Mucosa of rectum (tissue), 2 donors: ENCODE measurements around the gene ITPKB.

ENCODE experiments used
- H3K27ac ChIP-seq, 2 donors: one replicate each; pipeline ENCODE4 v1.7.0; 2013; ENCODE audit warnings: inconsistent platforms in 2 of 2, low read depth in 2 of 2, low read length in 2 of 2
- H3K27me3 ChIP-seq, 2 donors: one replicate each; pipeline ENCODE4 v1.7.0; 2013; ENCODE audit warnings: low read length in 2 of 2; ENCODE audit not compliant: control insufficient read depth in 2 of 2, insufficient read depth in 2 of 2
- H3K36me3 ChIP-seq, 2 donors: one replicate each; pipeline ENCODE4 v1.7.0; 2013; ENCODE audit warnings: low read length in 2 of 2; ENCODE audit not compliant: control insufficient read depth in 2 of 2, insufficient read depth in 2 of 2
- H3K4me1 ChIP-seq, 2 donors: one replicate each; pipeline ENCODE4 v1.7.0; 2013; ENCODE audit warnings: low read length in 2 of 2, mild to moderate bottlenecking in 1 of 2; ENCODE audit not compliant: control insufficient read depth in 2 of 2, insufficient read depth in 2 of 2
- H3K4me3 ChIP-seq, 2 donors: one replicate each; pipeline ENCODE4 v1.7.0; 2013; ENCODE audit warnings: low read length in 2 of 2
- H3K9ac ChIP-seq, 2 donors: one replicate each; pipeline ENCODE4 v1.7.0; 2013; ENCODE audit warnings: low read length in 2 of 2, low read depth in 1 of 2, mild to moderate bottlenecking in 1 of 2
- H3K9me3 ChIP-seq, 2 donors: one replicate each; pipeline ENCODE4 v1.7.0; 2013; ENCODE audit warnings: low read length in 2 of 2; ENCODE audit not compliant: control insufficient read depth in 2 of 2
- donor health status: healthy.
- donor health status: Normal muscosa, but diverticular disease.

The ITPKB gene

GRCh38 chr1:226739696-226740065 is 599 bp upstream of the ITPKB start:
- Histone ChIP-seq H3K4me1 (peaks cover 6 to 8% of the 10 kb centered on the region in 2 donors), H3K27ac (peak overlapping the region in 1 of 2 donors; percentile 81), H3K9me3 (no peaks in the 10 kb centered on the region), H3K9ac (peak overlapping the region; percentile 29 to 49), H3K27me3 (no peaks in the 10 kb centered on the region), H3K4me3 (peak overlapping the region; percentile 72 to 92), H3K36me3 (peaks cover 0 to 3% of the 10 kb centered on the region in 2 donors)

GRCh38 chr1:226738421-226738994 is 574 bp downstream of the ITPKB start:
- peaks cover 6 to 8% of the 10 kb centered on the region in 2 donors for H3K4me1 ChIP-seq
- H3K36me3 ChIP-seq, result peaks cover 2 to 3% of the 10 kb centered on the region in 2 donors
- H3K4me3 ChIP-seq, result peak overlapping the region; percentile 72 to 92
- H3K9me3 ChIP-seq, result no peaks in the 10 kb centered on the region
- H3K9ac ChIP-seq, result peak overlapping the region; percentile 77 to 86
- H3K27me3 ChIP-seq, result no peaks in the 10 kb centered on the region
- H3K27ac ChIP-seq, result peak overlapping the region; percentile 78 to 81

- no peaks in the 10 kb centered on the region for H3K27me3 ChIP-seq
- peaks cover 4 to 8% of the 10 kb centered on the region in 2 donors for H3K36me3 ChIP-seq
- H3K9ac ChIP-seq, result peak overlapping the region; percentile 77 to 86
- H3K4me3 ChIP-seq, result peak overlapping the region; percentile 72 to 92
- peaks cover 6 to 8% of the 10 kb centered on the region in 2 donors for H3K4me1 ChIP-seq
- H3K9me3 ChIP-seq, result no peaks in the 10 kb centered on the region
- peak overlapping the region; percentile 78 to 81 for H3K27ac ChIP-seq
Observed at GRCh38 chr1:226737819-226738420, 1.2 kb downstream of the ITPKB start.

GRCh38 chr1:226736908-226737818 is 1.9 kb downstream of the ITPKB start:
- Histone ChIP-seq H3K4me1 (peaks cover 6 to 8% of the 10 kb centered on the region in 2 donors), H3K4me3 (peak overlapping the region; percentile 72 to 92), H3K36me3 (peaks cover 5 to 10% of the 10 kb centered on the region in 2 donors), H3K9ac (peak overlapping the region; percentile 77 to 86), H3K9me3 (no peaks in the 10 kb centered on the region), H3K27me3 (no peaks in the 10 kb centered on the region), H3K27ac (peak overlapping the region; percentile 78 to 81)

GRCh38 chr1:226736001-226736907 is 2.8 kb downstream of the ITPKB start:
- Histone ChIP-seq H3K9ac (peak overlapping the region in 1 of 2 donors; percentile 26), H3K9me3 (no peaks in the 10 kb centered on the region), H3K36me3 (peaks cover 5 to 10% of the 10 kb centered on the region in 2 donors), H3K4me3 (peak overlapping the region; percentile 72 to 92), H3K27ac (peak overlapping the region in 1 of 2 donors; percentile 81), H3K27me3 (no peaks in the 10 kb centered on the region), H3K4me1 (peaks cover 6 to 8% of the 10 kb centered on the region in 2 donors)

GRCh38 chr1:226735576-226735975 is 3.5 kb downstream of the ITPKB start:
- no peak overlapping the region for H3K9ac ChIP-seq
- H3K27ac ChIP-seq, result peak overlapping the region in 1 of 2 donors; percentile 16
- peaks cover 5 to 10% of the 10 kb centered on the region in 2 donors for H3K36me3 ChIP-seq
- no peaks in the 10 kb centered on the region for H3K9me3 ChIP-seq
- H3K4me3 ChIP-seq, result peak overlapping the region in 1 of 2 donors; percentile 92
- peaks cover 6 to 8% of the 10 kb centered on the region in 2 donors for H3K4me1 ChIP-seq
- no peaks in the 10 kb centered on the region for H3K27me3 ChIP-seq

- Histone ChIP-seq H3K4me1 (peaks cover 6 to 8% of the 10 kb centered on the region in 2 donors), H3K9me3 (no peaks in the 10 kb centered on the region), H3K27me3 (no peaks in the 10 kb centered on the region), H3K9ac (peak overlapping the region in 1 of 2 donors; percentile 0), H3K4me3 (peak overlapping the region in 1 of 2 donors; percentile 92), H3K36me3 (peaks cover 5 to 10% of the 10 kb centered on the region in 2 donors), H3K27ac (no peak overlapping the region)
Observed at GRCh38 chr1:226734611-226735153, 4.4 kb downstream of the ITPKB start.

GRCh38 chr1:226733876-226734275 is 5.2 kb downstream of the ITPKB start:
- Histone ChIP-seq H3K4me3 (peak overlapping the region; percentile 6 to 92), H3K27ac (peak overlapping the region in 1 of 2 donors; percentile 14), H3K9me3 (no peaks in the 10 kb centered on the region), H3K9ac (no peak overlapping the region), H3K4me1 (peaks cover 6% of the 10 kb centered on the region in 2 donors), H3K36me3 (peaks cover 5 to 10% of the 10 kb centered on the region in 2 donors), H3K27me3 (no peaks in the 10 kb centered on the region)

GRCh38 chr1:226733304-226733703 is 5.8 kb downstream of the ITPKB start:
- peak overlapping the region; percentile 6 to 92 for H3K4me3 ChIP-seq
- H3K27me3 ChIP-seq, result no peaks in the 10 kb centered on the region
- peaks cover 7 to 10% of the 10 kb centered on the region in 2 donors for H3K36me3 ChIP-seq
- H3K9ac ChIP-seq, result no peak overlapping the region
- no peaks in the 10 kb centered on the region for H3K9me3 ChIP-seq
- H3K4me1 ChIP-seq, result peaks cover 6% of the 10 kb centered on the region in 2 donors
- no peak overlapping the region for H3K27ac ChIP-seq
